IMR-90 (cell line): ENCODE measurements around the gene STK33. TPM values are rescaled to one million over a fixed set of nuclear protein-coding genes. Genes with fewer than 3 reads are reported as not detected.

Experiments
- ATAC-seq: fragments of 200-7000 bp; cut with Tn5 transposase; 2 replicates; pipeline ENCODE4 v1.9.1; 2020; ENCODE audit warnings: low read depth, mild to moderate bottlenecking, moderate library complexity
- BruUV-seq: library from RNA; stranded (reverse); fragments of 400-500 nt; replicated peaks from 2 replicates; lab custom pipeline; 2021; lab: Mats Ljungman, UMichigan
- CTCF ChIA-PET: fragments of 300-600 bp; formaldehyde crosslinking; extraction: SDS; loops from one replicate; lab custom pipeline; 2021; ENCODE audit warnings: antibody characterized with exemption; lab: Yijun Ruan, JAX
- POLR2A ChIA-PET: fragments of 300-600 bp; sonication (Branson Sonifier 250); formaldehyde crosslinking; loops from one replicate; lab custom pipeline; 2022; ENCODE audit warnings: antibody characterized with exemption; ENCODE audit not compliant: unreplicated experiment; lab: Charles Lee
- DNase-seq: peaks from one replicate; pipeline ENCODE4 v3.0.0; 2013
- H2AFZ ChIP-seq: replicated peaks from 2 replicates; pipeline ENCODE3; 2013; ENCODE audit warnings: low read length, mild to moderate bottlenecking; ENCODE audit not compliant: poor library complexity
- H2AK5ac ChIP-seq: 2 replicates; pipeline ENCODE4 v1.6.1; 2013; ENCODE audit warnings: low read depth, low read length, inconsistent platforms
- H2AK9ac ChIP-seq: replicated peaks from 2 replicates; pipeline ENCODE3; 2013; ENCODE audit warnings: mild to moderate bottlenecking, low read depth, low read length, moderate library complexity; ENCODE audit not compliant: poor library complexity
- H2BK120ac ChIP-seq: 2 replicates; pipeline ENCODE4 v1.6.1; 2013; ENCODE audit warnings: low read depth, low read length, inconsistent platforms
- H2BK15ac ChIP-seq: 3 replicates; pipeline ENCODE4 v1.6.1; 2013; ENCODE audit warnings: low read depth, low read length, inconsistent platforms
- H2BK20ac ChIP-seq: 2 replicates; pipeline ENCODE4 v1.6.1; 2013; ENCODE audit warnings: low read depth, mild to moderate bottlenecking, inconsistent platforms, low read length, moderate library complexity
- H2BK5ac ChIP-seq: 2 replicates; pipeline ENCODE4 v1.6.1; 2013; ENCODE audit warnings: mild to moderate bottlenecking, low read depth, low read length, inconsistent platforms; ENCODE audit not compliant: poor library complexity, severe bottlenecking
- H3K14ac ChIP-seq: replicated peaks from 2 replicates; pipeline ENCODE4 v1.6.1; 2013; ENCODE audit warnings: low read depth, low read length, inconsistent platforms
- H3K18ac ChIP-seq: 2 replicates; pipeline ENCODE4 v1.6.1; 2013; ENCODE audit warnings: low read depth, low read length, control low read depth
- H3K23ac ChIP-seq: 2 replicates; pipeline ENCODE4 v1.6.1; 2013; ENCODE audit warnings: low read depth, low read length, inconsistent platforms
- H3K27ac ChIP-seq: 2 replicates; pipeline ENCODE4 v1.5.1; 2013; ENCODE audit warnings: mild to moderate bottlenecking, control low read depth, low read length; ENCODE audit not compliant: insufficient read depth
- H3K27me3 ChIP-seq: 2 replicates; pipeline ENCODE4 v1.6.1; 2013; ENCODE audit warnings: low read length; ENCODE audit not compliant: control insufficient read depth, insufficient read depth
- H3K36me3 ChIP-seq: 2 replicates; pipeline ENCODE4 v1.6.1; 2013; ENCODE audit warnings: low read length, mixed read lengths; ENCODE audit not compliant: control insufficient read depth, insufficient read depth
- H3K4ac ChIP-seq: 2 replicates; pipeline ENCODE4 v1.6.1; 2013; ENCODE audit warnings: low read depth, low read length, inconsistent platforms
- H3K4me1 ChIP-seq: 2 replicates; pipeline ENCODE4 v1.6.1; 2013; ENCODE audit warnings: low read length, mixed read lengths; ENCODE audit not compliant: control insufficient read depth, insufficient read depth
- H3K4me2 ChIP-seq: 2 replicates; pipeline ENCODE4 v1.6.1; 2013; ENCODE audit warnings: low read depth, mild to moderate bottlenecking, control low read depth, low read length, moderate library complexity
- H3K4me3 ChIP-seq: 2 replicates; pipeline ENCODE4 v1.5.1; 2013; ENCODE audit warnings: low read depth, mild to moderate bottlenecking, control low read depth, low read length, moderate library complexity; ENCODE audit not compliant: insufficient read depth
- H3K56ac ChIP-seq: 2 replicates; pipeline ENCODE4 v1.6.1; 2013; ENCODE audit warnings: low read length, inconsistent platforms; ENCODE audit not compliant: insufficient read depth; ENCODE audit errors: extremely low read depth
- H3K79me1 ChIP-seq, 2 experiments: 2 replicates each; pipeline ENCODE4 v1.6.1; 2013; ENCODE audit warnings: low read length in 2 of 2, inconsistent platforms in 1 of 2, low read depth in 1 of 2
- H3K9ac ChIP-seq: 2 replicates; pipeline ENCODE4 v1.6.1; 2013; ENCODE audit warnings: low read depth, low read length, control low read depth
- H3K9me1 ChIP-seq: 2 replicates; pipeline ENCODE4 v1.6.1; 2013; ENCODE audit warnings: low read length, inconsistent platforms; ENCODE audit not compliant: insufficient read depth
- H3K9me3 ChIP-seq: 2 replicates; pipeline ENCODE4 v1.6.1; 2013; ENCODE audit warnings: low read length; ENCODE audit not compliant: control insufficient read depth, insufficient read depth
- H4K20me1 ChIP-seq: 2 replicates; pipeline ENCODE4 v1.6.1; 2013; ENCODE audit warnings: low read length, inconsistent platforms; ENCODE audit not compliant: insufficient read depth
- H4K5ac ChIP-seq: 2 replicates; pipeline ENCODE4 v1.6.1; 2013; ENCODE audit warnings: mild to moderate bottlenecking, low read depth, low read length, control low read depth
- H4K8ac ChIP-seq, 2 experiments: 2 replicates each; pipeline ENCODE4 v1.6.1; 2013; ENCODE audit warnings: low read depth in 2 of 2, low read length in 2 of 2, control low read depth in 1 of 2, inconsistent platforms in 1 of 2
- H4K91ac ChIP-seq: 2 replicates; pipeline ENCODE4 v1.6.1; 2013; ENCODE audit warnings: low read depth, low read length, inconsistent platforms; ENCODE audit not compliant: insufficient read depth
- MXI1 ChIP-seq: IDR thresholded peaks from 2 replicates; pipeline ENCODE4 v1.6.1; 2012; ENCODE audit warnings: low read depth, mild to moderate bottlenecking, low read length, moderate library complexity, borderline replicate concordance
- NFE2L2 ChIP-seq: fragments of 150-350 bp; IDR thresholded peaks from 2 replicates; pipeline ENCODE4 v1.6.1; 2016; ENCODE audit warnings: low read depth, mild to moderate bottlenecking, low read length
- RCOR1 ChIP-seq: IDR thresholded peaks from 2 replicates; pipeline ENCODE4 v1.6.1; 2012; ENCODE audit warnings: mild to moderate bottlenecking, low read length, improper control_type of control experiment; ENCODE audit not compliant: insufficient replicate concordance
- RFX5 ChIP-seq: IDR thresholded peaks from 2 replicates; pipeline ENCODE4 v1.8.0; 2012; ENCODE audit warnings: low read depth, mild to moderate bottlenecking, low read length, moderate library complexity
- WGBS, 2 experiments: methylation state at CpG; one replicate each; pipeline versions ENCODE4 v1.1.5 to v1.1.7; 2013; ENCODE audit warnings: missing lambda C conversion rate in 2 of 2; ENCODE audit not compliant: insufficient read length in 1 of 2; ENCODE audit errors: extremely low coverage in 2 of 2; 5-methylcytosine and 5-hydroxymethylcytosine counted together
- dilution Hi-C: fragments of 300-500 bp; cut with HindIII; formaldehyde crosslinking; loops from one replicate; pipeline ENCODE4 v1.14.3; 2018; ENCODE audit warnings: low sequenced_read_pairs; ENCODE audit not compliant: unreplicated experiment
- in situ Hi-C: fragments of 300-500 bp; cut with MboI; formaldehyde crosslinking; loops from 3 replicates; pipeline ENCODE4 v1.14.3; 2019; ENCODE audit warnings: low sequenced_read_pairs, inconsistent platforms, mixed read lengths
- intact Hi-C: fragments of 100-400 bp; cut with micrococcal nuclease; formaldehyde crosslinking; loops from 2 replicates; pipeline ENCODE4 v1.10.0; 2022
- polyA plus RNA-seq, 3 experiments: library from polyadenylated mRNA; depleted of rRNA; stranded (reverse); fragments of >200 nt; gene quantifications; 2 replicates each; pipeline ENCODE4 v1.2.3, GENCODE V29; 2012; ENCODE audit warnings: low replicate concordance in 1 of 3
- total RNA-seq: library from RNA; depleted of rRNA; stranded (reverse); fragments of >200 nt; gene quantifications from 2 replicates; pipeline ENCODE4 v1.2.3, GENCODE V29; 2012
- TF ChIP-seq, protein P1 (sequence below): fragments of 150-350 bp; IDR thresholded peaks from 2 replicates; pipeline ENCODE4 v1.6.1; 2017; ENCODE audit warnings: mild to moderate bottlenecking, antibody characterized with exemption, low read length, low read depth

STK33 gene
- total and polyA plus RNA-seq, 2 of the 4 experiments (the other 2 are of a cell fraction) = 2.3 to 2.6 TPM

DNA sequence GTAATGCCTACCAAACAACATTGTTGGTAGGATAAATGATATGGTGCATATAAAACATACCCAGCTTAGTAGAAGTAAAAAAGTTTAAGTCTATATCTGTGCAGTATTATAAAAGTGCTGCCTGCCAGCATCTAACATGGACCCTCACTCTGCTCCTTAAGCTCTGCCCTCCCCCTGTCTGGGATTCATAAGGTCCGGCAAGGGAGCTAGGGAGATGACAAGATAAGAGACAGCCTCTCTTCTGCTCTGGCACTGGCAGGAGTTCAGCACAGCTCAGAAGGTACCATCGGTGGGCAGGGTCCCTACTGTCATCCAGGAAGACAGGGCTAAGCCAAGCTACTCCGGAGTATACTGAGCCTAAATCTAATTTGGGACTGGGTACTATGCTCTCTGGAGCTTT, 45.6 kb upstream of the STK33 start:
- Histone ChIP-seq H3K18ac (no peak overlapping the region), H3K27me3 (no peaks in the 10 kb centered on the region), H2AFZ (no peak overlapping the region), H4K20me1 (no peaks in the 10 kb centered on the region), H3K4me1 (peaks cover 2% of the 10 kb centered on the region; the same call in 1 of the 2 replicates), H3K23ac (no peak overlapping the region), H3K27ac (no peak overlapping the region), H3K4me2 (no peak overlapping the region), H3K9me3 (no peaks in the 10 kb centered on the region; the same call in 1 of the 2 replicates), H3K4me3 (no peak overlapping the region), H2BK120ac (no peak overlapping the region), H2BK15ac (no peak overlapping the region), H2AK5ac (no peak overlapping the region), H2AK9ac (no peak overlapping the region), H3K36me3 (peaks cover 33% of the 10 kb centered on the region), H3K56ac (no peak overlapping the region), H2BK5ac (no peak overlapping the region), H4K91ac (no peak overlapping the region), H4K5ac (no peak overlapping the region), H3K14ac (no peak overlapping the region), H3K79me1 (no peaks in the 10 kb centered on the region; a peak in 1 of 4 replicates), H3K9me1 (peaks cover 9% of the 10 kb centered on the region), H2BK20ac (no peak overlapping the region), H4K8ac (no peak overlapping the region), H3K9ac (no peak overlapping the region), H3K4ac (no peak overlapping the region)
- CTCF ChIA-PET = interaction anchor here (0.9 kb wide), 1 partner anchor 9 kb away, joined by 3 read pairs; no protein-coding TSS in a partner anchor
- 80% methylated on average over 1 of the region's 3 CpGs; no CpG with 5 or more reads in 1 of the 2 experiments for WGBS, 2 experiments
- in situ Hi-C loops (no loop called here), intact Hi-C loops (no loop called here), dilution Hi-C loops (no loop called here)
- no peak for TF ChIP-seq RFX5
- TF ChIP-seq, protein P1, sequence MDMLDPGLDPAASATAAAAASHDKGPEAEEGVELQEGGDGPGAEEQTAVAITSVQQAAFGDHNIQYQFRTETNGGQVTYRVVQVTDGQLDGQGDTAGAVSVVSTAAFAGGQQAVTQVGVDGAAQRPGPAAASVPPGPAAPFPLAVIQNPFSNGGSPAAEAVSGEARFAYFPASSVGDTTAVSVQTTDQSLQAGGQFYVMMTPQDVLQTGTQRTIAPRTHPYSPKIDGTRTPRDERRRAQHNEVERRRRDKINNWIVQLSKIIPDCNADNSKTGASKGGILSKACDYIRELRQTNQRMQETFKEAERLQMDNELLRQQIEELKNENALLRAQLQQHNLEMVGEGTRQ = no peak
- no peak for TF ChIP-seq NFE2L2
- TF ChIP-seq MXI1 = no peak
- no peak for TF ChIP-seq RCOR1
- ATAC-seq (no peak), DNase-seq (no peak)
- POLR2A ChIA-PET = no interaction called here
- BruUV-seq = no TSS peak
